Upper lobe of right lung (tissue), 1 donor: ENCODE measurements around the gene ZFAND3. TPM values are rescaled to one million over a fixed set of nuclear protein-coding genes. Genes with fewer than 3 reads are reported as not detected.

Experiments used
- ATAC-seq: fragments of 200-7000 bp; cut with Tn5 transposase; one replicate; pipeline ENCODE4 v1.9.1; 2020; ENCODE audit warnings: mild to moderate bottlenecking, moderate library complexity
- DNase-seq: peaks from one replicate; pipeline ENCODE4 v3.0.0-alpha.2; 2020
- H3K27ac ChIP-seq: fragments of 200-600 bp; one replicate; pipeline ENCODE4 v1.8.0; 2022
- H3K27me3 ChIP-seq: fragments of 200-600 bp; one replicate; pipeline ENCODE4 v1.8.0; 2022; ENCODE audit warnings: mild to moderate bottlenecking
- H3K36me3 ChIP-seq: fragments of 200-600 bp; one replicate; pipeline ENCODE4 v1.8.0; 2022
- H3K4me1 ChIP-seq: fragments of 200-600 bp; one replicate; pipeline ENCODE4 v1.8.0; 2022
- H3K4me3 ChIP-seq: fragments of 200-600 bp; one replicate; pipeline ENCODE4 v1.8.0; 2022; ENCODE audit warnings: mild to moderate bottlenecking
- H3K9me3 ChIP-seq: fragments of 200-600 bp; one replicate; pipeline ENCODE4 v1.8.0; 2022
- intact Hi-C: fragments of 100-400 bp; cut with DNase I; formaldehyde crosslinking; loops from one replicate; pipeline ENCODE4 v1.11.0; 2022
- total RNA-seq: library from RNA; stranded (reverse); fragmentation: NEBNext Ultra II Directional; extraction: Animal tissue kit (Norgen Biotek cat#: 25700); gene quantifications from one replicate; pipeline ENCODE4 v1.2.1, GENCODE V29; 2021
- TF ChIP-seq, protein P1 (sequence below): fragments of 200-600 bp; IDR thresholded peaks from one replicate; pipeline ENCODE4 v1.8.0; 2022; ENCODE audit warnings: antibody characterized with exemption
- donor health status: DM: no; HTN: yes; CAD: no; lungs with severe emphysema.

The ZFAND3 gene
- total RNA-seq, 1 donor from 2014 or later, result 69.1 TPM

GRCh38 chr6:37779902-37780628 is 39.5 kb upstream of the ZFAND3 start:
- Histone ChIP-seq H3K27me3 (no peaks in the 10 kb centered on the region), H3K4me3 (no peak overlapping the region), H3K4me1 (peaks cover 12% of the 10 kb centered on the region), H3K9me3 (no peaks in the 10 kb centered on the region), H3K36me3 (no peaks in the 10 kb centered on the region), H3K27ac (no peak overlapping the region)
- ATAC-seq (no peak), DNase-seq (no peak)
- intact Hi-C loops, result no loop called here
- TF ChIP-seq, protein P1, sequence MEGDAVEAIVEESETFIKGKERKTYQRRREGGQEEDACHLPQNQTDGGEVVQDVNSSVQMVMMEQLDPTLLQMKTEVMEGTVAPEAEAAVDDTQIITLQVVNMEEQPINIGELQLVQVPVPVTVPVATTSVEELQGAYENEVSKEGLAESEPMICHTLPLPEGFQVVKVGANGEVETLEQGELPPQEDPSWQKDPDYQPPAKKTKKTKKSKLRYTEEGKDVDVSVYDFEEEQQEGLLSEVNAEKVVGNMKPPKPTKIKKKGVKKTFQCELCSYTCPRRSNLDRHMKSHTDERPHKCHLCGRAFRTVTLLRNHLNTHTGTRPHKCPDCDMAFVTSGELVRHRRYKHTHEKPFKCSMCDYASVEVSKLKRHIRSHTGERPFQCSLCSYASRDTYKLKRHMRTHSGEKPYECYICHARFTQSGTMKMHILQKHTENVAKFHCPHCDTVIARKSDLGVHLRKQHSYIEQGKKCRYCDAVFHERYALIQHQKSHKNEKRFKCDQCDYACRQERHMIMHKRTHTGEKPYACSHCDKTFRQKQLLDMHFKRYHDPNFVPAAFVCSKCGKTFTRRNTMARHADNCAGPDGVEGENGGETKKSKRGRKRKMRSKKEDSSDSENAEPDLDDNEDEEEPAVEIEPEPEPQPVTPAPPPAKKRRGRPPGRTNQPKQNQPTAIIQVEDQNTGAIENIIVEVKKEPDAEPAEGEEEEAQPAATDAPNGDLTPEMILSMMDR, result no peak

DNA sequence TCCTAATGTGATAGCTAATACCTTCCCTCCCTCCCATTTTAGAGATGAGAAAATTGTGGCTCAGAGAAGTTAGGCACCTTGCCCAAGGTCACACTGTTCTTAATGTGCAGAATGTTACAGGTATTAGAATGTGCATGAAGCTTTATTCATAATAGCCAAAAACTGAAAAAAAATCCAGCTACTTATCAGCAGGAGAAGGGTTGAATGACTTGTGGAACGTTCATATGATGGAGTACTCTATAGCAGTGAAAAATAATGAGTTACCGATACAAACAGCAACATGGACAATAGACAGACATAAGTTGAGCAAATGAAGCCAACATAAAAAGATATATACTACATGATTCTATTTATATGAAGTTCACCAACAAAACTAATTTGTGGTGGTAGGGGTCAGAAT is 37.7 kb upstream of the ZFAND3 start:
- no peak for DNase-seq
- H3K27me3 ChIP-seq, result no peaks in the 10 kb centered on the region
- H3K4me3 ChIP-seq, result no peak overlapping the region
- H3K36me3 ChIP-seq, result no peaks in the 10 kb centered on the region
- intact Hi-C loops, result no loop called here
- no peaks in the 10 kb centered on the region for H3K9me3 ChIP-seq
- H3K4me1 ChIP-seq, result peaks cover 12% of the 10 kb centered on the region
- no peak for ATAC-seq
- H3K27ac ChIP-seq, result no peak overlapping the region
- TF ChIP-seq, protein P1, result no peak

DNA sequence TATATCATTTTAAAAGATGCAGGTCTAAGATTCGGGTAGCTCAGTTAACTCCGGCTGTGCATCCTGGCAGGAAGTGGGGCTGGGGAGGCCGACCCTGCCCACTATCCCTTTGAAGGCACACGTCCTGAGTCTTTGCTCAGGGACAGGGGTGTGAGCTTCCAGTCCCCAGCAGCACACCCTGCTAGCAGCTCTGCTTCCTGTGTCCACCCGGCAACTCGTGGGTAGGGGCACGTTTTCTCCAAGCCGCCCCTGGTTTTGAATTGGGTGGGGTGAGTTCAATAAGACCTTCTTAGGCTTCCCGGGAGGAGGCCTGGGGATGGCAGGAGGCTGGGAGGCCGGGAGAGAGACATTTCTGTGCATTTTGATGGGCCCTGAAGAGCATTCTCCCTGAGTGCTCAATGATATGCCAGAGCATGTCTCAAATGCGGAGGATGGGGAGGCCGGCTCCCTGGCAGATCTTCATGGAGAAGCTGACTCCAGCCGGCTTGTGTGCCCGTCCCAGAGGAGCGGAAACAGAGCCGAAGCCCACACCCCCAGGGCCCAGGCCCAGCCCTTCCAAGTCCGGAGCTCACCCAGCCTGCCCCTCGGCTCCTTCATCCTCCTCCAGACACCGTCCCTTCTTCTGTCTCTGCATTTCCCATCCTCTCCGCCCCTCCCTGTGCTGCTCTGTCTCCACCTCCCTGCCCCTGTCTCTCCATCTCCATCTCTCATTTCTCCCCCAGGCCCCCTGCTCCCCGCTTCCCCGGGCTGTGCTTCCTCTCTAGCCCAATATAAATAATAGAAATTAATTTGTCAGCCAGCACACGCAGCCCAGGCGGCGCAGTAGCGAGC is 36.3 kb upstream of the ZFAND3 start:
- Histone ChIP-seq H3K27me3 (no peaks in the 10 kb centered on the region), H3K4me3 (peak overlapping the region; percentile 52), H3K27ac (peak overlapping the region; percentile 2), H3K4me1 (peaks cover 12% of the 10 kb centered on the region), H3K36me3 (no peaks in the 10 kb centered on the region), H3K9me3 (no peaks in the 10 kb centered on the region)
- peak; percentile 42 for ATAC-seq
- TF ChIP-seq, protein P1, result no peak
- DNase-seq, result no peak
- intact Hi-C loops, result no loop called here

GRCh38 chr6:37783856-37784584 is 35.5 kb upstream of the ZFAND3 start:
- Histone ChIP-seq H3K27ac (peak overlapping the region; percentile 2), H3K36me3 (no peaks in the 10 kb centered on the region), H3K9me3 (no peaks in the 10 kb centered on the region), H3K4me3 (peak overlapping the region; percentile 52), H3K27me3 (no peaks in the 10 kb centered on the region), H3K4me1 (peaks cover 12% of the 10 kb centered on the region)
- DNase-seq (peak; percentile 71), ATAC-seq (peak; percentile 61)
- intact Hi-C loops, result no loop called here
- TF ChIP-seq, protein P1, result no peak

DNA sequence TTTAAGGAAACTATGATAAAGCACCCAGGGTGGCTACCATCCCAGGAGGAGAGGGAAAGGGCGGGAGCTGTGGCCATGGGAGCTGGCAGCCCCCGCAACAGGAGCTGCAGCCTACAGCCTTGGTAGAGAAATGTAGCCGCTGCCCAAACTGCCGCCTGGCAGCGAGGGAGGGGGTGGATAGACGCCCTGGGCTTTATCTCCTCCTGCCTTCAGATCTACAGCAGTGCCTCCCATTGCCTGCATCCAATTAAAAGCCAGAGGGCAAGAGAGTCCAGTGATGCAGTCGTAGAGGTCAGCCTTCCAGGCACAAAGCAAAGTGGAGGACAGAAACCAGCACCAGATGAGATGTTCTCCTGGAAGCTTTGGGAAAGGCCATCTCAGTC is 35.0 kb upstream of the ZFAND3 start:
- DNase-seq (no peak), ATAC-seq (no peak)
- Histone ChIP-seq H3K9me3 (no peaks in the 10 kb centered on the region), H3K36me3 (no peaks in the 10 kb centered on the region), H3K4me1 (peaks cover 12% of the 10 kb centered on the region), H3K27me3 (no peaks in the 10 kb centered on the region), H3K4me3 (peak overlapping the region; percentile 52), H3K27ac (no peak overlapping the region)
- TF ChIP-seq, protein P1, result no peak
- intact Hi-C loops, result no loop called here
